HG02763 (cell line): ENCODE data around the gene NOL9.

Experiments used
- ATAC-seq: cut with Tn5 transposase; IDR thresholded peaks from one replicate; pipeline ENCODE4 v1.9.1; 2021; ENCODE audit warnings: mild to moderate bottlenecking, moderate library complexity; ENCODE audit not compliant: unreplicated experiment

NOL9 gene

GRCh38 chr1:6526316-6526715 lies 28.0 kb downstream of the NOL9 start:
- no peak for ATAC-seq

GRCh38 chr1:6523566-6523965 lies 30.7 kb downstream of the NOL9 start:
- no peak for ATAC-seq

GRCh38 chr1:6521536-6521935 lies 32.8 kb downstream of the NOL9 start:
- ATAC-seq, result no peak

- ATAC-seq, result no peak
Observed at GRCh38 chr1:6519935-6520671, 34.2 kb downstream of the NOL9 start.

DNA sequence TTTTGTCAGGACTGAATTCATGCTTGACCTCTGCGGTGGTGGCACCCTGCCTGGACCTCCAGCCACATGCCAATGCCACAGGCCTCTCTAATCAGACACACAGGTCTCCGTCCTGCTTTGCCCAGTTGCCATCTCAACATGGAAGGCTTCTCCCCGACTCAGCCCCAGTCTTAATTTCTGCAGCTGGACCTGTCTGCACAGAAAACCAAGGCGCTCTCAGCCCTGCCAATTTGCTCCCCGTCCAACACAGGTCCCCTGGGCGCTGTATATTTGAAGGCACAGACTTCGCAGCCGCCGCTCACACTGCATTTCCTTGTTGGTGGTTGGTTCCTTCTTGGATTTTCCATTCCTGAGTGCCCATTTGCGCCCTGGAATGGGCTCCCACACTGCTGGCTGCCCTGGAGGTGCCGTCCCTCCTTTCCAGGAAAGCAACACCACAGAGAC lies 34.8 kb downstream of the NOL9 start:
- no peak for ATAC-seq

GRCh38 chr1:6517435-6517851 lies 36.9 kb downstream of the NOL9 start:
- ATAC-seq, result no peak

DNA sequence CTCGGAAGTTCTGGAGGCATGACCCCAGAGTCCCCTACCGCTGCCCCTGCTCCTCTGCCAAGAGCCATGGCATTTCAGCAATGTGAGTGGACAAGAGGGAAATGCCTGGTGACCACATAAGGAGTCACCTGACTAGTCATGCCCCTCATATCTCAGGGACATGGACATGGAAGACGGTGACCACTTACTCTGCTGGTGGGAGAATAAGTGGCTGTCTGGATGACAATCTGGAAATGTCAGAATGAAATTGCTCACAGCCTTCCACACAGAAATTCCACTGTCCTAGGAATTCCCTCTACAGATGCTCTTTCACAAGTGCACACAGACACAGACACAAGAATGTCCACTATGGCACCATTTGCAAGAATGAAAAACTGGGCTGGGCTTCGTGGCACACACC lies 38.5 kb downstream of the NOL9 start:
- ATAC-seq, result no peak

GRCh38 chr1:6513320-6513801 lies 41.0 kb downstream of the NOL9 start:
- ATAC-seq, result no peak

GRCh38 chr1:6512908-6513280 lies 41.4 kb downstream of the NOL9 start:
- no peak for ATAC-seq

DNA sequence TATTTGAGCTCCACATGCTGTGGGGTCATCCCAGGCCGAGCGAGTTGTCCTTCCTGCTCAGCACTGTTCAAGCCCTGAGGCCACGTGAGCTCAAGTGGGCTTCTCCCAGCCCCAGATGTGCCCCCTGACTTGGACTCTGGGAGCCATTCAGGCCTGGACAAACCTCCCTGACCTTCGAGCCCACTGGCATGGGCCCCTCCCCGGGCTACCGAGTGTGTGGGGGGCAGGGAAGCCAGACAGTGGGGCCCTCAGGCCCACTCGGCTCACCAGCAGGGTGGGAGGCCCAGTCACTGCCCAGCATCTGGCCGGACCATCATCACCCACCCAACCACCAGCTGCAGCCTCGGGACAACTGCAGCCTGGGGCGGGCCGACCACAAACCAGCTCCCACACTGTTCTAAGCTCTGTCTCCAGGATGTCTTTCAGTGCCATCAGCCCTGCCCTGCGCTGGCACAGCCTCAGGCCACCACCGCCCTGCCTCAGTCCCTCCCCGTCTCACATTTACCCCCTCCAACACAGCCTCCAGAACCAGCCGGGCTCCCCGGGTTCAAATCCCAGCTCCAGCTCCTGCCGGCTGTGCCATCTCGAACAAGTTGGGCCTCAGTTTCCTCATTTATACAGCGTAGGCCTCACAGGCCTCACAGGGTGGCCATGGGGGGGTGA lies 41.9 kb downstream of the NOL9 start:
- no peak for ATAC-seq

- no peak for ATAC-seq
Observed at GRCh38 chr1:6511561-6512244, 42.6 kb downstream of the NOL9 start.

DNA sequence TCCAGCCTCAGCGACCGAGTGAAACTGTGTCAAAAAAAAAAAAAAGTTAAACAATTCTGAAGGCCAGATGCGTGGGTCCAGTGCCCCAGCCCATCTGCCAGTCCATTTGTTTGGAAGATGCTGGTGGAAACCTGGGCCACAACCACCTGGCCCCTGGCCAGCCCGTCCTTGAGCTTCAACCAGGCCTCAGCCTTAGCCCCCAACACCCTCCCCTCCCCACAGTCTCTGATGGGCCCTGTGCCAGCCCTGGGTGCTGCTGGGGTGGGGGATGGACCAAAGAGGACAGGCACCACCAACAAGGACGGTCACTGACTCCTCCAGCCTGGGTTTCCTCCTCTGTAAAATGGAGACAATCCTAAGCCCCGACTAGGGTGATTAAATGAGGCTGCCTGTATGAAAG lies 43.3 kb downstream of the NOL9 start:
- ATAC-seq, result no peak

DNA sequence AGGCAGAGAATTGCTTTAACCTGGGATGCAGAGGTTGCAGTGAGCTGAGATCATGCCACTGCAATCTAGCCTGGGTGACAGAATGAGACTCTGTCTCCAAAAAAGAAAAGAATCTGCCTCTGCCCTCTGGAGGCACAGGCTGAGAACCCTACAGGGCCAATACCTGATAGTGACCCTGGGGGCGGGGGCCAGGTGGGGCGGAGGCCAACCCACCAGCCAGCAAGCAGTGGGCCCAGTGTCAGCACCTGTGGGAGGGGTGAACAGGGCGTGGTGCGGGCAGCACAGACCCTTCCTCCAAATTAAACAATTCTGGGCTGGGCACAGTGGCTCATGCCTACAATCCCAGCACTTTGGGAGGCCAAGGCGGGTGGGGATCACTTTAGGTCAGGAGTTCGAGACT lies 43.8 kb downstream of the NOL9 start:
- no peak for ATAC-seq

DNA sequence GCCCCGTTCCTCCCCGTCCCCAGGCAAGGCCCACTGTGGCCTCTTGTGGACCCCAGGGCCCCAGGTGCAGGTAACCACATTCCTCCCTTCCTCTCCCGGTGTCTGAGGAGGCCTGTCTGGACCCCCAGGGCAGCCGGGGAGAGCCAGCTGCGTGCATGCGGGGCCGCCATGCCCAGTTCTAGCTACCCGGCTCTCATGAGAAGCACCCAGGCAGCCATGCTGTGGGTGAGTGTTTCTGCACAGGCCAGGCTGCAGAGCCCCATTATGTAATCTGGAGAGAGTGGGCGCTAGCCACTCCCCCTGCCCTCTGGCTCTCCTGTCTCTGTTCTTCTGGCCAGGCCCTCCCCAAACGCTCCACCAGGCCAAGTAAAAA lies 44.4 kb downstream of the NOL9 start:
- no peak for ATAC-seq

- no peak for ATAC-seq
Observed at GRCh38 chr1:6509220-6509918, 44.9 kb downstream of the NOL9 start.

DNA sequence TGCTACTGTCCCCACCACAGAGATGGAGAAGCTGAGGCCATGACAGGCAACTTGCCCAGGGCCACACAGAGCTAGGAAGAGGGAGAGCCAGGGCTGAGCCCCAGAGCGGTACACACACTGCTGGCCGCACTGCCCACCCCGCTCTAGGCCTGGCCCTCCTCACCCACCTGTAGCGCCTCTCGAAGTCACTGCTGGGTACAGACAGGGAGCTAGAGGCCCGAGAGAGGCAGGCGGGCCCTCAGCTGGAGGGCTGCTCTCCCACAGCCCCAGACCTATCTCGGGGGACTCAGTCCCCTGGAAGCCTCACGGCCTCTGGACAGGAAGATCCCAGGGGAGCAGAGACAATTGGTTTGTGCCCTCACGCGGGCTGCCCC lies 45.5 kb downstream of the NOL9 start:
- ATAC-seq, result no peak

GRCh38 chr1:6508154-6508815 lies 46.0 kb downstream of the NOL9 start:
- ATAC-seq, result no peak

- no peak for ATAC-seq
Observed at GRCh38 chr1:6507461-6507911, 46.8 kb downstream of the NOL9 start.

DNA sequence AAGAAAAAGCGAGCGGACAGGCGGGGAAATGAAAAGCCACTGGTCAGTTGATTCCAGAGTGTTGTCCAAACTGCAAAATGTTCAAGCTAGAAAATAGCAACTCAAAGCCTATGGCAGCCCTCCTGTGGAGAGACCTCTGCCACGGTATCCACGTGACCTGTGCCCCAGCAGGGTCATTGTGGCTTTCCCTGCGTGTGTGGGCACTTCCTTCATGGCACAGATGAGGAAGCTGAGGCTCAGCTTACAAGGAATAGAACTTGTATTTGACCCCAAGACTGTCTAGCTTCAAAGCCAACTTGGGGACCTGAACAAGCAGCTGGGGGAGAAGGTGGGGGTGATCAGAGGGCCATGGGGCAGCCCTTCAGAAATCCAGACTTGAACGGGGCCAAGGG lies 47.3 kb downstream of the NOL9 start:
- no peak for ATAC-seq

- ATAC-seq, result no peak
Observed at GRCh38 chr1:6506210-6507036, 47.9 kb downstream of the NOL9 start.
